K562 (cell line): Measurements from ENCODE around the gene AKAP6. TPM values are rescaled to one million over a fixed set of nuclear protein-coding genes. Genes with fewer than 3 reads are reported as not detected.

Experiments
- ATAC-seq: fragments of 200-7000 bp; cut with Tn5 transposase; 3 replicates; pipeline ENCODE4 v1.9.1; 2020; ENCODE audit warnings: moderate library complexity
- BruUV-seq: library from RNA; stranded (reverse); fragments of 400-500 nt; replicated peaks from 2 replicates; lab custom pipeline; 2021; lab: Mats Ljungman, UMichigan
- CTCF ChIA-PET: fragments of 300-600 bp; formaldehyde crosslinking; extraction: SDS; loops from one replicate; lab custom pipeline; 2021; ENCODE audit warnings: low intra/inter-chr PET ratio; lab: Yijun Ruan, JAX
- POLR2A ChIA-PET: fragments of 300-600, 350-650 bp; sonication (Branson Sonifier 250); formaldehyde crosslinking; extraction: SDS; loops from one replicate; lab custom pipeline; 2021; ENCODE audit warnings: antibody characterized with exemption, inconsistent platforms; lab: Yijun Ruan, JAX
- DNase-seq, 4 experiments: peaks; one replicate each; pipeline versions ENCODE4 v3.0.0 to v3.0.0-alpha.2; 2011 to 2018; ENCODE audit warnings: low spot score in 3 of 4, mixed read lengths in 3 of 4; ENCODE audit errors: extremely low read depth in 1 of 4
- FAIRE-seq: peaks from 2 replicates; lab custom pipeline; 2011; peaks lifted over from hg19 to GRCh38; lab: Jason Lieb, UNC
- H2AFZ ChIP-seq: 2 replicates; pipeline ENCODE4 v1.6.0; 2011; ENCODE audit warnings: low read depth, low read length, control low read depth, inconsistent platforms
- H3K27ac ChIP-seq: fragments of 200-600 bp; 3 replicates; pipeline ENCODE4 v1.8.0; 2011; ENCODE audit warnings: low read depth, mild to moderate bottlenecking, control low read depth, inconsistent platforms, low read length, moderate library complexity, mixed read lengths; ENCODE audit errors: extremely low read depth
- H3K27me3 ChIP-seq, 2 experiments: fragments of 300-600 bp in 1 of 2; 2 replicates in 1 of 2; 3 replicates in 1 of 2; pipeline versions ENCODE4 v1.6.0 to v1.8.0; 2011; ENCODE audit warnings: inconsistent platforms in 2 of 2, low read length in 2 of 2, mild to moderate bottlenecking in 1 of 2, mixed read lengths in 1 of 2, moderate library complexity in 1 of 2; ENCODE audit not compliant: control insufficient read depth in 2 of 2, insufficient read depth in 2 of 2
- H3K36me3 ChIP-seq: fragments of 300-600 bp; 3 replicates; pipeline ENCODE4 v1.8.0; 2011; ENCODE audit warnings: mild to moderate bottlenecking, low read length, inconsistent platforms; ENCODE audit not compliant: control insufficient read depth, insufficient read depth
- H3K4me1 ChIP-seq, 2 experiments: fragments of 200-600 bp in 1 of 2; replicated peaks in 1 of 2; 2 replicates in 1 of 2; 3 replicates in 1 of 2; pipeline versions ENCODE4 v1.5.1 to v1.8.0; 2011; ENCODE audit warnings: inconsistent platforms in 2 of 2, low read length in 2 of 2, mild to moderate bottlenecking in 1 of 2, mixed read lengths in 1 of 2, moderate library complexity in 1 of 2; ENCODE audit not compliant: control insufficient read depth in 2 of 2, insufficient read depth in 2 of 2
- H3K4me2 ChIP-seq: 2 replicates; pipeline ENCODE4 v1.6.1; 2011; ENCODE audit warnings: low read length, control low read depth, inconsistent platforms, mixed read lengths; ENCODE audit not compliant: insufficient read depth
- H3K4me3 ChIP-seq: fragments of 200-600 bp; sonication (generic), shearing (Covaris generic); 2 replicates; pipeline ENCODE4 v1.5.1; 2016; ENCODE audit warnings: control low read depth, inconsistent platforms
- H3K79me2 ChIP-seq: fragments of 200-600 bp; 3 replicates; pipeline ENCODE4 v1.8.0; 2011; ENCODE audit warnings: low read length, inconsistent platforms; ENCODE audit not compliant: control insufficient read depth, insufficient read depth
- H3K9ac ChIP-seq, 2 experiments: 2 replicates each; pipeline versions ENCODE4 v1.6.0 to v1.6.1; 2011; ENCODE audit warnings: low read depth in 2 of 2, low read length in 2 of 2, control low read depth in 1 of 2, inconsistent platforms in 1 of 2, mild to moderate bottlenecking in 1 of 2, mixed read lengths in 1 of 2; ENCODE audit not compliant: insufficient read depth in 1 of 2
- H3K9me1 ChIP-seq: one replicate; pipeline ENCODE4 v1.6.0; 2011; ENCODE audit warnings: inconsistent platforms, mild to moderate bottlenecking, low read length, moderate library complexity; ENCODE audit not compliant: control insufficient read depth, insufficient read depth
- H3K9me3 ChIP-seq: replicated peaks from 2 replicates; pipeline ENCODE4 v1.5.1; 2011; ENCODE audit warnings: low read depth, low read length, inconsistent platforms; ENCODE audit not compliant: control insufficient read depth, insufficient read depth
- H4K20me1 ChIP-seq: replicated peaks from 2 replicates; pipeline ENCODE4 v1.6.1; 2011; ENCODE audit warnings: low read length, inconsistent platforms, mixed read lengths; ENCODE audit not compliant: control insufficient read depth, insufficient read depth
- ARHGAP35 ChIP-seq: fragments of 450-650 bp; IDR thresholded peaks from 2 replicates; pipeline ENCODE4 v1.6.1; 2018; ENCODE audit not compliant: partially characterized antibody
- L3MBTL2 ChIP-seq: fragments of 450-650 bp; IDR thresholded peaks from 2 replicates; pipeline ENCODE4 v1.6.1; 2016; ENCODE audit warnings: mild to moderate bottlenecking, moderate library complexity
- MCM7 ChIP-seq, 2 experiments: fragments of 450-650 bp; IDR thresholded peaks; 2 replicates each; pipeline ENCODE4 v1.6.1; 2016 to 2018
- ZNF316 ChIP-seq: fragments of 450-650 bp; IDR thresholded peaks from 2 replicates; pipeline ENCODE4 v1.6.1; 2016
- ZNF511 ChIP-seq: sonication (generic); formaldehyde crosslinking; IDR thresholded peaks from 2 replicates; pipeline ENCODE4 v1.8.0; 2022; ENCODE audit warnings: mild to moderate bottlenecking, missing genetic modification reagents
- ZNF57 ChIP-seq: fragments of 450-650 bp; formaldehyde crosslinking; IDR thresholded peaks from 2 replicates; pipeline ENCODE4 v1.4.0; 2020; ENCODE audit warnings: mild to moderate bottlenecking, moderate library complexity
- WGBS: fragments of 100-300 bp; shearing (Covaris generic); methylation state at CpG from one replicate; pipeline ENCODE4 v1.1.6; 2016; ENCODE audit warnings: low coverage, mixed read lengths; ENCODE audit not compliant: insufficient coverage; ENCODE audit errors: missing lambda C conversion rate; 5-methylcytosine and 5-hydroxymethylcytosine counted together
- in situ Hi-C: fragments of 300-500 bp; cut with MboI; formaldehyde crosslinking; loops from 4 replicates; pipeline ENCODE4 v1.15.0; 2018; ENCODE audit warnings: inconsistent platforms, mixed read lengths
- intact Hi-C: fragments of 100-400 bp; cut with micrococcal nuclease; formaldehyde crosslinking; loops from 2 replicates; pipeline ENCODE4 v1.14.2; 2022
- polyA plus RNA-seq, 8 experiments: library from polyadenylated mRNA; depleted of rRNA in 4 of 8; stranded (reverse) in 5 of 8; unstranded in 3 of 8; fragments of >200 nt; fragmentation: Nextera tagmentation in 2 of 8; fragmentation: Illumina TruSeq in 1 of 8; extraction: Ambion mirVana in 2 of 8; extraction: Trizol in 1 of 8; gene quantifications; 2 replicates each; pipeline versions ENCODE4 v1.2.1 to v1.2.3, GENCODE V29; 2011 to 2014; ENCODE audit warnings: inconsistent platforms in 1 of 8, missing spikeins in 1 of 8
- total RNA-seq, 7 experiments: library from RNA; depleted of rRNA in 6 of 7; stranded (reverse); fragments of >200 nt in 6 of 7; fragmentation: Illumina TruSeq in 2 of 7; extraction: Trizol in 2 of 7; gene quantifications; 2 replicates each; pipeline versions ENCODE4 v1.2.1 to v1.2.3, GENCODE V29; 2011 to 2021; ENCODE audit warnings: low replicate concordance in 1 of 7
- TF ChIP-seq, protein P1 (sequence below): fragments of 450-650 bp; IDR thresholded peaks from 2 replicates; pipeline ENCODE4 v1.6.1; 2018; ENCODE audit warnings: mild to moderate bottlenecking, low read depth; ENCODE audit not compliant: partially characterized antibody
- TF ChIP-seq, protein P2 (sequence below): sonication (generic); formaldehyde crosslinking; IDR thresholded peaks from 2 replicates; pipeline ENCODE4 v1.8.0; 2023; ENCODE audit warnings: mild to moderate bottlenecking, missing genetic modification reagents
- TF ChIP-seq, protein P3 (sequence below): sonication (generic); formaldehyde crosslinking; IDR thresholded peaks from 2 replicates; pipeline ENCODE4 v1.8.1; 2022; ENCODE audit warnings: missing genetic modification reagents

AKAP6 gene
- total and polyA plus RNA-seq, 9 of the 15 experiments (the other 6 are each of a cell fraction or from before 2014, with no cell fraction given): 0.03 to 1.7 (median 0.48) TPM

- H3K4me2 ChIP-seq: no peak overlapping the region
- BruUV-seq: no TSS peak
- no peak for DNase-seq
- no peak overlapping the region for H3K27ac ChIP-seq
- no peak overlapping the region for H3K4me3 ChIP-seq
- no peaks in the 10 kb centered on the region for H4K20me1 ChIP-seq
- WGBS: 0% methylated on average over 2 of the region's 3 CpGs
- no peaks in the 10 kb centered on the region for H3K9me1 ChIP-seq
- no peaks in the 10 kb centered on the region for H3K79me2 ChIP-seq
- no peaks in the 10 kb centered on the region for H3K4me1 ChIP-seq
- TF ChIP-seq ARHGAP35 (no peak), ZNF57 (CRISPR knock-in tag) (no peak), ZNF316 (no peak), MCM7 (IDR thresholded peaks at IDR 0.05) (no peak), L3MBTL2 (no peak), ZNF511 (CRISPR knock-in tag) (no peak)
- TF ChIP-seq, protein P1, sequence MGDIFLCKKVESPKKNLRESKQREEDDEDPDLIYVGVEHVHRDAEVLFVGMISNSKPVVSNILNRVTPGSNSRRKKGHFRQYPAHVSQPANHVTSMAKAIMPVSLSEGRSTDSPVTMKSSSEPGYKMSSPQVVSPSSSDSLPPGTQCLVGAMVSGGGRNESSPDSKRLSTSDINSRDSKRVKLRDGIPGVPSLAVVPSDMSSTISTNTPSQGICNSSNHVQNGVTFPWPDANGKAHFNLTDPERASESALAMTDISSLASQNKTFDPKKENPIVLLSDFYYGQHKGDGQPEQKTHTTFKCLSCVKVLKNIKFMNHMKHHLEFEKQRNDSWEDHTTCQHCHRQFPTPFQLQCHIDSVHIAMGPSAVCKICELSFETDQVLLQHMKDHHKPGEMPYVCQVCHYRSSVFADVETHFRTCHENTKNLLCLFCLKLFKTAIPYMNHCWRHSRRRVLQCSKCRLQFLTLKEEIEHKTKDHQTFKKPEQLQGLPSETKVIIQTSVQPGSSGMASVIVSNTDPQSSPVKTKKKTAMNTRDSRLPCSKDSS: no peak
- TF ChIP-seq, protein P2, sequence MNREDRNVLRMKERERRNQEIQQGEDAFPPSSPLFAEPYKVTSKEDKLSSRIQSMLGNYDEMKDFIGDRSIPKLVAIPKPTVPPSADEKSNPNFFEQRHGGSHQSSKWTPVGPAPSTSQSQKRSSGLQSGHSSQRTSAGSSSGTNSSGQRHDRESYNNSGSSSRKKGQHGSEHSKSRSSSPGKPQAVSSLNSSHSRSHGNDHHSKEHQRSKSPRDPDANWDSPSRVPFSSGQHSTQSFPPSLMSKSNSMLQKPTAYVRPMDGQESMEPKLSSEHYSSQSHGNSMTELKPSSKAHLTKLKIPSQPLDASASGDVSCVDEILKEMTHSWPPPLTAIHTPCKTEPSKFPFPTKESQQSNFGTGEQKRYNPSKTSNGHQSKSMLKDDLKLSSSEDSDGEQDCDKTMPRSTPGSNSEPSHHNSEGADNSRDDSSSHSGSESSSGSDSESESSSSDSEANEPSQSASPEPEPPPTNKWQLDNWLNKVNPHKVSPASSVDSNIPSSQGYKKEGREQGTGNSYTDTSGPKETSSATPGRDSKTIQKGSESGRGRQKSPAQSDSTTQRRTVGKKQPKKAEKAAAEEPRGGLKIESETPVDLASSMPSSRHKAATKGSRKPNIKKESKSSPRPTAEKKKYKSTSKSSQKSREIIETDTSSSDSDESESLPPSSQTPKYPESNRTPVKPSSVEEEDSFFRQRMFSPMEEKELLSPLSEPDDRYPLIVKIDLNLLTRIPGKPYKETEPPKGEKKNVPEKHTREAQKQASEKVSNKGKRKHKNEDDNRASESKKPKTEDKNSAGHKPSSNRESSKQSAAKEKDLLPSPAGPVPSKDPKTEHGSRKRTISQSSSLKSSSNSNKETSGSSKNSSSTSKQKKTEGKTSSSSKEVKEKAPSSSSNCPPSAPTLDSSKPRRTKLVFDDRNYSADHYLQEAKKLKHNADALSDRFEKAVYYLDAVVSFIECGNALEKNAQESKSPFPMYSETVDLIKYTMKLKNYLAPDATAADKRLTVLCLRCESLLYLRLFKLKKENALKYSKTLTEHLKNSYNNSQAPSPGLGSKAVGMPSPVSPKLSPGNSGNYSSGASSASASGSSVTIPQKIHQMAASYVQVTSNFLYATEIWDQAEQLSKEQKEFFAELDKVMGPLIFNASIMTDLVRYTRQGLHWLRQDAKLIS: no peak
- TF ChIP-seq, protein P3, sequence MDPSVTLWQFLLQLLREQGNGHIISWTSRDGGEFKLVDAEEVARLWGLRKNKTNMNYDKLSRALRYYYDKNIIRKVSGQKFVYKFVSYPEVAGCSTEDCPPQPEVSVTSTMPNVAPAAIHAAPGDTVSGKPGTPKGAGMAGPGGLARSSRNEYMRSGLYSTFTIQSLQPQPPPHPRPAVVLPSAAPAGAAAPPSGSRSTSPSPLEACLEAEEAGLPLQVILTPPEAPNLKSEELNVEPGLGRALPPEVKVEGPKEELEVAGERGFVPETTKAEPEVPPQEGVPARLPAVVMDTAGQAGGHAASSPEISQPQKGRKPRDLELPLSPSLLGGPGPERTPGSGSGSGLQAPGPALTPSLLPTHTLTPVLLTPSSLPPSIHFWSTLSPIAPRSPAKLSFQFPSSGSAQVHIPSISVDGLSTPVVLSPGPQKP (CRISPR knock-in tag): no peak
- no peak overlapping the region for H2AFZ ChIP-seq
- no peaks in the 10 kb centered on the region for H3K36me3 ChIP-seq
- no peaks in the 10 kb centered on the region for H3K27me3 ChIP-seq
- no peak for FAIRE-seq
- CTCF ChIA-PET: no interaction called here
- no peak for ATAC-seq
- H3K9ac ChIP-seq: no peak overlapping the region
- in situ Hi-C loops (no loop called here), intact Hi-C loops (no loop called here)
- POLR2A ChIA-PET: interaction anchor here (0.7 kb wide), 1 partner anchor 528 kb away, joined by 3 read pairs; no protein-coding TSS in a partner anchor
- H3K9me3 ChIP-seq: no peaks in the 10 kb centered on the region
Observed at GRCh38 chr14:32478050-32478449, 149.0 kb downstream of the AKAP6 start.
